Mesodermal cell (in vitro differentiated cells): ENCODE measurements around the gene GRID1.

Experiments used
- H3K27ac ChIP-seq: 2 replicates; pipeline ENCODE4 v1.7.0; 2013; ENCODE audit warnings: mild to moderate bottlenecking, low read depth, low read length, moderate library complexity; ENCODE audit not compliant: severe bottlenecking
- H3K36me3 ChIP-seq: 2 replicates; pipeline ENCODE4 v1.7.1; 2013; ENCODE audit warnings: mild to moderate bottlenecking, low read length, moderate library complexity; ENCODE audit not compliant: control insufficient read depth, insufficient read depth
- H3K4me1 ChIP-seq: one replicate; pipeline ENCODE4 v1.7.1; 2013; ENCODE audit warnings: mild to moderate bottlenecking, low read length; ENCODE audit not compliant: insufficient read depth, control insufficient read depth, poor library complexity, severe bottlenecking
- H3K4me3 ChIP-seq: 2 replicates; pipeline ENCODE4 v1.7.0; 2013; ENCODE audit warnings: low read length, control low read depth, mild to moderate bottlenecking; ENCODE audit not compliant: insufficient read depth, poor library complexity, severe bottlenecking; ENCODE audit errors: extremely low read depth
- H3K9me3 ChIP-seq: 2 replicates; pipeline ENCODE4 v1.7.1; 2013; ENCODE audit warnings: mild to moderate bottlenecking, low read length, moderate library complexity; ENCODE audit not compliant: control insufficient read depth
- WGBS, 2 experiments: methylation state at CpG; one replicate each; pipeline ENCODE4 v1.1.5; 2013; ENCODE audit warnings: missing lambda C conversion rate in 2 of 2; ENCODE audit not compliant: insufficient coverage in 2 of 2; 5-methylcytosine and 5-hydroxymethylcytosine counted together

The GRID1 gene

GRCh38 chr10:86263907-86264306 lies 102.7 kb downstream of the GRID1 start:
- Histone ChIP-seq H3K27ac (no peak overlapping the region), H3K4me3 (no peak overlapping the region), H3K4me1 (no peaks in the 10 kb centered on the region), H3K36me3 (no peaks in the 10 kb centered on the region), H3K9me3 (no peaks in the 10 kb centered on the region)
- WGBS, 2 experiments: 94 to 98% methylated on average over 3 of the region's 5 CpGs

GRCh38 chr10:86263209-86263608 lies 103.4 kb downstream of the GRID1 start:
- H3K27ac ChIP-seq: no peak overlapping the region
- 93 to 95% methylated on average over 25 to 26 of the region's 27 CpGs for WGBS, 2 experiments

GRCh38 chr10:86262688-86263181 lies 103.9 kb downstream of the GRID1 start:
- Histone ChIP-seq H3K4me1 (no peaks in the 10 kb centered on the region), H3K27ac (no peak overlapping the region), H3K9me3 (no peaks in the 10 kb centered on the region), H3K36me3 (no peaks in the 10 kb centered on the region), H3K4me3 (no peak overlapping the region)
- WGBS, 2 experiments: 66 to 70% methylated on average over 18 to 24 of the region's 29 CpGs

More at GRCh38 chr10:86263209-86263608, 103.4 kb downstream of the GRID1 start:
- Histone ChIP-seq H3K36me3 (no peaks in the 10 kb centered on the region), H3K9me3 (no peaks in the 10 kb centered on the region), H3K4me1 (no peaks in the 10 kb centered on the region), H3K4me3 (no peak overlapping the region)

- Histone ChIP-seq H3K4me3 (no peak overlapping the region), H3K27ac (no peak overlapping the region)
- WGBS, 2 experiments: 77 to 89% methylated on average over 7 to 9 of the region's 14 CpGs
These were observed 104.5 kb downstream of the GRID1 start for GRCh38 chr10:86261941-86262687.

GRCh38 chr10:86261470-86261869 lies 105.1 kb downstream of the GRID1 start:
- no peaks in the 10 kb centered on the region for H3K4me1 ChIP-seq
- H3K27ac ChIP-seq: no peak overlapping the region
- no peaks in the 10 kb centered on the region for H3K36me3 ChIP-seq
- 89 to 91% methylated on average over 4 of the region's 5 CpGs for WGBS, 2 experiments
- H3K9me3 ChIP-seq: no peaks in the 10 kb centered on the region
- no peak overlapping the region for H3K4me3 ChIP-seq

More at GRCh38 chr10:86261941-86262687, 104.5 kb downstream of the GRID1 start:
- no peaks in the 10 kb centered on the region for H3K36me3 ChIP-seq
- H3K4me1 ChIP-seq: no peaks in the 10 kb centered on the region
- H3K9me3 ChIP-seq: no peaks in the 10 kb centered on the region

GRCh38 chr10:86260564-86260963 lies 106.0 kb downstream of the GRID1 start:
- Histone ChIP-seq H3K9me3 (no peaks in the 10 kb centered on the region), H3K36me3 (no peaks in the 10 kb centered on the region), H3K27ac (no peak overlapping the region), H3K4me3 (no peak overlapping the region), H3K4me1 (no peaks in the 10 kb centered on the region)
- 69 to 91% methylated on average over 1 to 3 of the region's 6 CpGs for WGBS, 2 experiments

- H3K4me1 ChIP-seq: no peaks in the 10 kb centered on the region
- WGBS, 2 experiments: 83 to 95% methylated on average over 3 to 4 of the region's 4 CpGs
- H3K36me3 ChIP-seq: no peaks in the 10 kb centered on the region
- no peaks in the 10 kb centered on the region for H3K9me3 ChIP-seq
- H3K4me3 ChIP-seq: no peak overlapping the region
- H3K27ac ChIP-seq: no peak overlapping the region
These were observed 106.6 kb downstream of the GRID1 start for GRCh38 chr10:86259901-86260562.

- Histone ChIP-seq H3K27ac (no peak overlapping the region), H3K4me1 (no peaks in the 10 kb centered on the region), H3K36me3 (no peaks in the 10 kb centered on the region), H3K4me3 (no peak overlapping the region), H3K9me3 (no peaks in the 10 kb centered on the region)
- WGBS, 2 experiments: 41 to 55% methylated on average over 2 of the region's 3 CpGs
These were observed 107.7 kb downstream of the GRID1 start for GRCh38 chr10:86258941-86259340.

GRCh38 chr10:86258499-86258898 lies 108.1 kb downstream of the GRID1 start:
- WGBS, 2 experiments: no CpG with 5 or more reads among the region's 1 CpG
- H3K9me3 ChIP-seq: no peaks in the 10 kb centered on the region
- no peak overlapping the region for H3K27ac ChIP-seq
- no peak overlapping the region for H3K4me3 ChIP-seq
- H3K36me3 ChIP-seq: no peaks in the 10 kb centered on the region
- no peaks in the 10 kb centered on the region for H3K4me1 ChIP-seq

GRCh38 chr10:86257683-86258082 lies 108.9 kb downstream of the GRID1 start:
- Histone ChIP-seq H3K4me3 (no peak overlapping the region), H3K9me3 (no peaks in the 10 kb centered on the region), H3K36me3 (no peaks in the 10 kb centered on the region), H3K27ac (no peak overlapping the region), H3K4me1 (peaks cover 3% of the 10 kb centered on the region)
- WGBS, 2 experiments: no CpG with 5 or more reads among the region's 2 CpGs
